ENCODE data around the gene ATP2C2. TPM values are rescaled to one million over a fixed set of nuclear protein-coding genes. Genes with fewer than 3 reads are reported as not detected.
"Not testable (repeated sequence)": the region's sequence is repeated elsewhere in the genome, so short reads cannot be mapped to it uniquely, and the experiment has no call there.

ATP2C2 gene
- polyA plus RNA-seq, 3 donors, result 0.06 to 0.15 TPM; not detected in 1

GRCh38 chr16:84339311-84339710 lies 29.0 kb upstream of the ATP2C2 start:
- no peak overlapping the region for H3K27ac ChIP-seq (ENCODE audit: low read depth, low read length)
- WGBS, 3 donors, result 36 to 48% (median 45%) methylated on average over 3 to 5 of the region's 5 CpGs

GRCh38 chr16:84339766-84340165 lies 28.6 kb upstream of the ATP2C2 start:
- H3K27ac ChIP-seq (ENCODE audit: low read depth, low read length), result no peak overlapping the region
- WGBS, 3 donors, result 65 to 75% (median 71%) methylated on average over 9 of the region's 9 CpGs

- WGBS, 3 donors, result 57 to 60% (median 60%) methylated on average over 18 of the region's 18 CpGs
- H3K27ac ChIP-seq (ENCODE audit: low read depth, low read length), result no peak overlapping the region
Observed at GRCh38 chr16:84340325-84341040, 27.9 kb upstream of the ATP2C2 start.

- WGBS, 3 donors, result 75 to 89% (median 87%) methylated on average over 24 of the region's 24 CpGs
- no peak overlapping the region for H3K27ac ChIP-seq (ENCODE audit: low read depth, low read length)
Observed at GRCh38 chr16:84341528-84342295, 26.6 kb upstream of the ATP2C2 start.

GRCh38 chr16:84343800-84344199 lies 24.5 kb upstream of the ATP2C2 start:
- not testable (repeated sequence) for H3K27ac ChIP-seq (ENCODE audit: low read depth, low read length)

DNA sequence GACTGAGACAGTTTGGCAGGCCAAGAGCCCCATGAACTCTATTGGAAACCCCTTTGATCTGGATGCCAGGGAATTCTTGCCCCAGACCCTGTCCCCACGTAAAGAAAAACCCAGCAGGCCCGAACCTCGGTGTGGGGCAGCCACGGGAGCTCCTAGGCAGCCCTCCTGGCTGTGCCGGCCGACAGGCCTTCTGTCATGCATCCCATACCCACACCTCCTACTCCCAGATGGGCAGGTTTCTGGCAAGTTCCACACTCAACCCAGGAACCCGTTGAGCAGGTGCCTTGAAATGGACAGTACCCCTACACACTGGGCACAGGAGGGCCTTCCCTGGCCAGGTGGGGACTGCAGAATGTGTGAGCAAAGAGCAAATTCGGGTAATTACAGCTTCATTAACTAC lies 23.6 kb upstream of the ATP2C2 start:
- 74 to 88% (median 86%) methylated on average over 8 of the region's 8 CpGs for WGBS, 3 donors
- H3K27ac ChIP-seq (ENCODE audit: low read depth, low read length), result no peak overlapping the region

More at GRCh38 chr16:84343800-84344199, 24.5 kb upstream of the ATP2C2 start:
- 86 to 89% (median 87%) methylated on average over 10 of the region's 10 CpGs for WGBS, 3 donors

- no peak overlapping the region for H3K27ac ChIP-seq (ENCODE audit: low read depth, low read length)
- 77 to 87% (median 85%) methylated on average over 9 of the region's 9 CpGs for WGBS, 3 donors
Observed at GRCh38 chr16:84347161-84347560, 21.2 kb upstream of the ATP2C2 start.

DNA sequence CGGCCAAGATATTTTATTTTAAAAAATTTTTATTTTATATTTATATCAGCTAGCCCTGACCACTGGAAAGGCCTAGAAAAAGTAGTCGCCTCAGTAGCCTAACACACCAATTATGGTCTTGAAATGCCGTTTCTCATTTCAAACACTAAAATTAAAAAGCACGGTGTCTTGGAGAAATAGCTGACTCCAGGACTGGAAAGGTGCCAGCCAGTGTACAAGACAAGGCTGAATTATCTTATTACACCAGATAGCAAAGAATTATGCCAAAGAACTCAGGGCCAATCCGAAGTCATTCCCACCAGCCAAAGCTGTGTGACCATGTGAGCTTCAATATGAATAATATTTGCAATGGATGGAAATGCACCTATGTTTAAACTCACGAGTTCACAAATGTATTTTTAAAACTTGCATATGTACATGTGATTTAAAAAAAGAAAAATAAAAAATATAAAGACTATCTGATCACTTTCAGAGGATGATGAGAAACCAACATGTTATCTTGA lies 19.9 kb upstream of the ATP2C2 start:
- 71 to 75% (median 72%) methylated on average over 6 of the region's 6 CpGs for WGBS, 3 donors
- no peak overlapping the region for H3K27ac ChIP-seq (ENCODE audit: low read depth, low read length)

DNA sequence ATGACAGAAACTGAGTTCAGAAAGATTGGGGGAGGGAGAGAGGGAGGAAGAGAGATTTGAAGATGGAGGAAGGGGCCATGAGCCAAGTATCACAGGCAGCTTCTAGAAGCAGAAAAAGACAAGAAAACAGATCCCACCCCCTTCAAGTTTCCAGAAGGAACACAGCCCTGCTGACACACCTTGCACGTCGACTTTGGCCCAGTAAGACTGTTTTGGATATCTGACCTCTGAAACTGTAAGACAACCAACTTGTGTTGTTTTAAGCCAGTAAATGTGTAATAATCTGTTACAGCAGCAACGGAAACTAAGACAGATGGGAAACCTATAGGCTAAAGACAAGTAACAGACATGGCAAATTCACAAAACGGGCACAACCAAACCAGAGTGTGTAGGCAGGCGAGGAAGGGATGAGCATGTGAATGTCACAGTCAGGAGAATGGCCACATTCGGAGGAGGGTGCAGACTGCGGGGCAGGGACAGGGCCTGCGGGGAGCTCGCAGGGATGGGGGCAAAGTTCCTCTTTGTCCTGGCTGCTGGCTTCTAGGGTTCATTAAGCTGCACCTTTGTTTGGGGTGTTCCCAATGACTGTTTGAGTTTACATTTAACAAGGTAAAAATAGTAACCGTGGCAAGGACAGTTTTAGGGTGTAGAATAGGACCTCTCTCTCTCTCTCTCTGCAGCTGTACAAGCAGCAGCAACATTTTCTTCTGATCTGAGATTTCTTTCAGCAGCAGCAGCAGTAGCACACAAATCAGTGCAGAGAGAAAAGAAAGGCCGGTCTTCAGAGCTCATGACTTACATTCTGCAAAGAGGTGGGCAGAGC lies 18.3 kb upstream of the ATP2C2 start:
- no peak overlapping the region for H3K27ac ChIP-seq (ENCODE audit: low read depth, low read length)
- WGBS, 3 donors, result 70 to 93% (median 86%) methylated on average over 11 of the region's 11 CpGs

DNA sequence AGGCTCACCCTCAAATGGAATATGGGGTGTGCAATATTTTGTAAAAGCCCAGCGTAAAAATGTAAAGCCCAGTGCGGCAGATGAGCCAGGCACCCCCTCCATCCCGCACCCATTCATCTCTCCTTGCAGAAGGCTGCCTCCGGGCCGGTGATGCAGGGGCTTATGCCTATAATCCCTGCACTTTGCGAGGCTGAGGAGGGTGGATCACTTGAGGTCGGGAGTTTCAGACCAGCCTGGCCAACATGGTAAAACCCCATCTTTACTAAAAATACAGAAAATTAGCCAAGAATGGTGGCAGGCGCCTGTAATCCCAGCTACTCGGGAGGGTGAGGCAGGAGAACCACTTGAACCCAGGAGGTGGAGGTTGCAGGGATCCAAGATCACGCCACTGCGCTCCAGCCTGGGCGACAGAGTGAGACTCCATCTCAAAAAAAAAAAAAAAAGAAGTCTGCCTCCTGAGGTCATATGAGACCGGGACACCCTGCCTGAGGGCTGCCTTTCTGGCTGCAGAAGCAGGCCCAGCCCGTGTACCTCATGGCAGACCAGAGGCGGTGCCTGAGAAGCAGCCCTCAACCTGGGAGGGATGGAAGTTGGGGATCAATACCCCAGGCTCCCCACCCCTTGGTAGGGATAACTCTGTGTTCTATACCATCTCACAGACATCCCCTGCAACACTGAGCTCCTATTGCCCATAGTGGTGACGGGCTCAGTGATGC lies 17.5 kb upstream of the ATP2C2 start:
- 80 to 90% (median 86%) methylated on average over 15 to 16 of the region's 16 CpGs for WGBS, 3 donors
- H3K27ac ChIP-seq (ENCODE audit: low read depth, low read length), result no peak overlapping the region

DNA sequence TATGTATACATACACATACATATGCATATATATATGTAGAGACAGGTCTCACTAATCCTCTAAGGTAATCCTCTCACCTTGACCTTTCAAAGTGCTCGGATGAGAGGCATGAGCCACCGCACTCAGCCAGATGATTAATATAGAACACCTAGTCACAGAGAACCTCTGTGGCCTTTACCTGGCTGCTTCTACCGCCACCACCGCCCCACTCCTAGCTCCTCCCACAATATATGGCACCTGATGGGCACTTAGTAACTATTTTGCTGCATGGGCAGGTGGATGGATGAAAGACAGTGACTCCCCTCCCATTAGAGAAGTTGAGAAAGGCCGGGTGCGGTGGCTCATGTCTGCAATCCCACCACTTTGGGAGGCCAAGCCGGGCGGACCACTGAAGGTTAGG lies 16.7 kb upstream of the ATP2C2 start:
- 83 to 92% (median 90%) methylated on average over 8 of the region's 8 CpGs for WGBS, 3 donors
- no peak overlapping the region for H3K27ac ChIP-seq (ENCODE audit: low read depth, low read length)

DNA sequence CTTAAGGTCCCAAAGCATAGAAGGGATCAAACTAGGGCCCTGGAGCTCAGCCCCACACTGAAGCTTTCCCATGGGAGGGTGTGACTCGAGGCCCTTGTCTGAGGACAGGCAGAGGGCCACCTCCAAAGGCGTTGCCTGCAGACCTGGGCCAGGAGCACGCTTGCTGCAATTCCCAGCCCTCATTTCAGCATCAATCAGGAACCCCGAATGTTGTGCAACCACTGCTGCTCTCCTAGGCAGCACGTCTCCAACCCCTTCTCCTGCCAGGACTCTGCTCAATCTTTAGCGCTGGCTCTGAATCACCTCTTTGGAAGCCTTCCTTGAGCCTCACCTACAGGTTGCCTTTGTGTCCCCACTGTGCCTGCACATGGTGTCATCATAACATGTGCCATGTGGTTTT lies 14.0 kb upstream of the ATP2C2 start:
- 55 to 65% (median 58%) methylated on average over 6 of the region's 6 CpGs for WGBS, 3 donors
- no peak overlapping the region for H3K27ac ChIP-seq (ENCODE audit: low read depth, low read length)

DNA sequence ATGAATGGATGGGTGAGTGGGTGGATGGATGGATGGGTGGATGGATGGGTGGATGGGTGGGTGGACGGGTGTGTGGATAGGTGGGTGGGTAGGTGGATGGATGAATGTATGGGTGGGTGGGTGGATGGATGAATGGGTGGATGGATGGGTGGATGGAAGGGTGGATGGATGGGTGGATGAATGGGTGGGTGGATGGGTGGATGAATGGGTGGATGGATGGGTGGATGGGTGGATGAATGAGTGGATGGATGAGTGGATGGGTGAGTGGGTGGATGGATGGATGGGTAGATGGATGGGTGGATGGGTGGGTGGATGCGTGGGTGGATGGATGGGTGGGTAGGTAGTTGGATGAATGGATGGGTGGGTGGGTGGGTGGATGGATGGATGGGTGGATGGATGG lies 13.2 kb upstream of the ATP2C2 start:
- no peak overlapping the region for H3K27ac ChIP-seq (ENCODE audit: low read depth, low read length)
- WGBS, 3 donors, result 88 to 100% (median 91%) methylated on average over 2 of the region's 2 CpGs

DNA sequence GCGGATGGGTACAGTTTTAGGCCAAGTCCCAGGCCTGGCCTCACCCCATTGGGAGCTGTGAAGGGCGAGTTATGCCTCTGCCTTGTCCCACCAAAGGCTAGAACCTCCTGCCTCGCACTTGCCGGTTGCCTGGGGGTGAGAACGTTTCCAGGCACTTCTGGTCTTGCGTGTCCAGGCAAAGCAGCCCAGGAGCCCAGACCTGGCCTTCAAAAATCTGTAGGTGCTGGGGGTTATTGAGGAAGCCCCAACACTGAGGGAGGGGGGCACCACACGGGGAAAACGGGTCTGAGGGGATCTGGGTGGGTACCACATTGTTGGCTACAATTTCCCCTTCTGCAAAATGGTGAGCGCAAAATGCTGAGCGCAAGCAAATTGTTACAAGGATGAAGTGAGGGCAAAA lies 12.2 kb upstream of the ATP2C2 start:
- no peak overlapping the region for H3K27ac ChIP-seq (ENCODE audit: low read depth, low read length)
- 75 to 82% (median 80%) methylated on average over 10 of the region's 10 CpGs for WGBS, 3 donors

DNA sequence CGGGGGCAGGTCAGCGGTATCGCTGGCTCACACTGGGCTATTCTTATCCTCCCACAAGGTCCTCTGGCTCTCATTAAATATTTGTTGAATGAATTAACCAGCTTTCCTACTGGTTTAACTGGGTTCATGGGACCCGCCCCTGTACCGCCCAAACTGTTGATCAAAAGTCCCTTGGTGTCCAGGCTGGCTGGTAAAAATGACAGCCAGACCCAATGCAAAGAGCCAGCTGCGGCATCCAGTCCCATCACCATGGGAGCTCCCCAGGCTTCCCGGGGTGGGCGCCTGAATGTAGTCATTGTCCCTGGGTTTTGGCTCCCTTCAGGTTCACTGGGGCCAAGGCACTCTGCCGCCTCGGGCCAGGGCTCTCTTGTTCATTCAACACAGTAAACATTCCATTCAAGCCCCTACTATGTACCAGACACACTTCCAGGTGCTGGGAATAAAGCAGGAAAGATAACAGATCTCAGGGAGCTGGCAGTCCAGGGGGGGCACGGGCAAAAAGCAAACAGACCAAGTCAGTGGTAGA lies 11.7 kb upstream of the ATP2C2 start:
- WGBS, 3 donors, result 38 to 81% (median 72%) methylated on average over 11 of the region's 11 CpGs
- H3K27ac ChIP-seq (ENCODE audit: low read depth, low read length), result no peak overlapping the region

- WGBS, 3 donors, result 38 to 60% (median 43%) methylated on average over 9 of the region's 9 CpGs
- H3K27ac ChIP-seq (ENCODE audit: low read depth, low read length), result no peak overlapping the region
Observed at GRCh38 chr16:84357191-84357651, 11.1 kb upstream of the ATP2C2 start.

- no peak overlapping the region for H3K27ac ChIP-seq (ENCODE audit: low read depth, low read length)
- 68 to 79% (median 74%) methylated on average over 14 of the region's 14 CpGs for WGBS, 3 donors
Observed at GRCh38 chr16:84358601-84359295, 9.6 kb upstream of the ATP2C2 start.

Data from adipose tissue (tissue), 3 donors.